ENCODE results near the gene SETD1B. TPM values are rescaled to one million over a fixed set of nuclear protein-coding genes. Genes with fewer than 3 reads are reported as not detected.

SETD1B gene
- total and polyA plus RNA-seq, 2 donors (not counting 1 experiment from before 2014, with no cell fraction given) = 7.9 to 61.4 TPM

- peaks cover 84% of the 10 kb centered on the region for H3K4me1 Mint-ChIP-seq
- no peaks in the 10 kb centered on the region for H3K9me3 ChIP-seq (ENCODE audit: control extremely low read depth in 1 of 3, control insufficient read depth in 2 of 3, insufficient read depth in 1 of 3, low read length in 2 of 3)
- no peak overlapping the region for H2AFZ ChIP-seq (ENCODE audit: insufficient read depth, low read depth, low read length, poor library complexity, severe bottlenecking)
- TF ChIP-seq EZH2 (IDR thresholded peaks at IDR 0.05; ENCODE audit: borderline replicate concordance, insufficient read depth, low read depth, low read length, poor library complexity, severe bottlenecking) (no peak), CTCF (IDR thresholded peaks at IDR 0.05) (no peak)
- ChIA-PET POLR2A (interaction anchor here (0.6 to 2.2 kb wide), 6 partner anchors 13 to 201 kb away, joined by 3 to 11 read pairs (median 6); no protein-coding TSS in a partner anchor), CTCF (interaction anchor here (0.6 to 33.5 kb wide), 3 partner anchors 1 to 226 kb away, joined by 4 to 1947 read pairs (median 1947); partner anchors contain the start of genes RHOF and SETD1B)
- peak overlapping the region in 3 of 5 experiments; percentile 5 to 59 (median 58) for H3K4me3 ChIP-seq (ENCODE audit: control extremely low read depth in 1 of 5, extremely low read depth in 1 of 5, insufficient read depth in 1 of 5, low read depth in 2 of 5, low read length in 4 of 5)
- DNase-seq (peak; percentile 23), ATAC-seq (ENCODE audit: low read depth) (no peak)
- H3K9me3 Mint-ChIP-seq (ENCODE audit: insufficient read depth) = no peaks in the 10 kb centered on the region
- intact Hi-C loops (cut with micrococcal nuclease) = no loop called here
- peak overlapping the region; percentile 98 for H3K27ac Mint-ChIP-seq
- no peaks in the 10 kb centered on the region for H3K27me3 ChIP-seq (replicated peaks in 1 of 4; ENCODE audit: control extremely low read depth in 1 of 4, control insufficient read depth in 3 of 4, insufficient read depth in 4 of 4, low read length in 3 of 4)
- peaks cover 0 to 11% of the 10 kb centered on the region in 2 experiments for H3K36me3 ChIP-seq (replicated peaks in 1 of 2; ENCODE audit: control extremely low read depth in 1 of 2, control insufficient read depth in 1 of 2, extremely low read depth in 1 of 2, insufficient read depth in 2 of 2, low read length in 1 of 2)
- peak overlapping the region; percentile 73 for H3K9ac ChIP-seq (ENCODE audit: low read length)
- H4K20me1 ChIP-seq (ENCODE audit: control insufficient read depth, insufficient read depth, low read length, poor library complexity, severe bottlenecking) = peaks cover 9% of the 10 kb centered on the region
- WGBS (ENCODE audit: insufficient coverage) = no CpG with 5 or more reads among the region's 7 CpGs
- H3K27me3 Mint-ChIP-seq = no peaks in the 10 kb centered on the region
- H3K4me1 ChIP-seq (ENCODE audit: control insufficient read depth in 2 of 2, insufficient read depth in 2 of 2, low read length in 2 of 2) = peaks cover 81 to 93% of the 10 kb centered on the region in 2 donors
- H3K4me3 Mint-ChIP-seq = peak overlapping the region; percentile 88
- peak overlapping the region; percentile 85 for H3K4me2 ChIP-seq (replicated peaks; ENCODE audit: low read depth, low read length, poor library complexity, severe bottlenecking)
- H3K79me2 ChIP-seq (ENCODE audit: control insufficient read depth, insufficient read depth, low read length) = peaks cover 97% of the 10 kb centered on the region
- H3K27ac ChIP-seq (ENCODE audit: low read length in 2 of 2) = peak overlapping the region; percentile 90 to 100
These were observed 15.5 kb upstream of the SETD1B start for GRCh38 chr12:121788176-121788818.
